PC-9 (cell line): Measurements from ENCODE around the gene LNX1. TPM values are rescaled to one million over a fixed set of nuclear protein-coding genes. Genes with fewer than 3 reads are reported as not detected.

ENCODE experiments used
- BruUV-seq: library from RNA; stranded (reverse); fragments of 400-500 nt; replicated peaks from 2 replicates; lab custom pipeline; 2021; lab: Mats Ljungman, UMichigan
- CTCF ChIA-PET: fragments of 300-600 bp; sonication (Branson Sonifier 250); formaldehyde crosslinking; loops from one replicate; lab custom pipeline; 2022; ENCODE audit warnings: antibody characterized with exemption; lab: Charles Lee
- POLR2A ChIA-PET: fragments of 300-600 bp; sonication (Branson Sonifier 250); formaldehyde crosslinking; loops from one replicate; lab custom pipeline; 2022; ENCODE audit warnings: antibody characterized with exemption; ENCODE audit not compliant: unreplicated experiment; lab: Charles Lee
- DNase-seq, 2 experiments: peaks; one replicate each; pipeline versions ENCODE4 v3.0.0 to v3.0.0-alpha.2; 2015 to 2022; ENCODE audit warnings: mixed read lengths in 1 of 2
- H2AFZ ChIP-seq: fragments of 200-600 bp; sonication (generic); 2 replicates; pipeline ENCODE4 v1.8.1; 2017; ENCODE audit warnings: antibody characterized with exemption
- H3F3A ChIP-seq: fragments of 200-600 bp; sonication (generic); 2 replicates; pipeline ENCODE4 v1.8.1; 2017; ENCODE audit warnings: antibody characterized with exemption, mild to moderate bottlenecking, low read depth; ENCODE audit not compliant: insufficient read depth
- H3K27ac ChIP-seq: fragments of 200-600 bp; sonication (generic); 2 replicates; pipeline ENCODE4 v1.6.1; 2016; ENCODE audit warnings: mixed run types
- H3K27me3 ChIP-seq: fragments of 200-600 bp; sonication (generic); 2 replicates; pipeline ENCODE4 v1.6.1; 2016; ENCODE audit warnings: low read depth, mixed run types; ENCODE audit not compliant: insufficient read depth
- H3K36me3 ChIP-seq: fragments of 200-600 bp; sonication (generic); 2 replicates; pipeline ENCODE4 v1.6.1; 2016; ENCODE audit warnings: low read depth, mixed run types
- H3K4me1 ChIP-seq: fragments of 200-600 bp; sonication (generic); replicated peaks from 2 replicates; pipeline ENCODE4 v1.6.1; 2016; ENCODE audit warnings: mixed run types; ENCODE audit not compliant: insufficient read depth
- H3K4me2 ChIP-seq: fragments of 200-600 bp; sonication (generic); 2 replicates; pipeline ENCODE4 v1.6.1; 2017; ENCODE audit warnings: mixed run types
- H3K4me3 ChIP-seq: fragments of 200-600 bp; sonication (generic); 2 replicates; pipeline ENCODE4 v1.6.1; 2016; ENCODE audit warnings: mixed run types
- H3K79me2 ChIP-seq: fragments of 200-600 bp; sonication (generic); 2 replicates; pipeline ENCODE4 v1.6.1; 2017; ENCODE audit warnings: low read depth, mixed run types
- H3K9me2 ChIP-seq: fragments of 200-600 bp; sonication (generic); 2 replicates; pipeline ENCODE4 v1.8.1; 2017; ENCODE audit warnings: mild to moderate bottlenecking; ENCODE audit not compliant: insufficient read depth
- H3K9me3 ChIP-seq: fragments of 200-600 bp; sonication (generic); 2 replicates; pipeline ENCODE4 v1.8.1; 2016; ENCODE audit warnings: low read depth; ENCODE audit not compliant: insufficient read depth
- H4K20me1 ChIP-seq: fragments of 200-600 bp; sonication (generic); 2 replicates; pipeline ENCODE4 v1.8.1; 2017; ENCODE audit not compliant: insufficient read depth
- EZH2 ChIP-seq: fragments of 200-600 bp; sonication (generic); IDR thresholded peaks from 2 replicates; pipeline ENCODE4 v1.8.0; 2017; ENCODE audit warnings: antibody characterized with exemption, low read depth
- intact Hi-C: fragments of 100-400 bp; cut with micrococcal nuclease; formaldehyde crosslinking; loops from one replicate; pipeline ENCODE4 v1.10.0; 2022; ENCODE audit not compliant: unreplicated experiment
- total RNA-seq: library from RNA; stranded (reverse); gene quantifications from 2 replicates; pipeline ENCODE4 v1.2.3, GENCODE V29; 2021
- TF ChIP-seq, protein P1 (sequence below): fragments of 200-600 bp; sonication (generic); conservative IDR thresholded peaks from 2 replicates; pipeline ENCODE4 v1.6.1; 2017; ENCODE audit warnings: mixed run types, antibody characterized with exemption, mild to moderate bottlenecking, moderate library complexity

Gene LNX1
- total RNA-seq, 1 experiment from 2014 or later: 3.4 TPM

DNA sequence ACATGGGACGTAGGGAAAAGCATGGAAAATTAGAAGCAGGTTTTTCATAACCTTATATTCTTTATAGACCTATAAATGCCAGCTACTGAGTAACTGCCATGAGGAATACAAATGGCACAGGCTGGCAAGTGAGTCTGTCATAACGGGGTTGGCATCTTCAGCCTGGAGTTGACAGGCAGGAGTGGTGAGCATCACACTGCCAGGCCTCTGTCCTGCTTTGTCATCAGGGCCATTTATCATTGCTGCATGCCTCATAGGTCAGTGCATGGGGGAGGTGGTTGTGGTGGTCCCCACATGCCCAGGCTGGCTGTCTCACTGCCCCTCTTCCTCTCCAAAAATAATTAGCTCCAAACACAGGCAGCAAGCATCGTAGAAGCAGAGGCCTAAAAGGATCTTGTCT, 72.5 kb downstream of the LNX1 start:
- no peak overlapping the region for H3K4me3 ChIP-seq
- H3K27me3 ChIP-seq: no peaks in the 10 kb centered on the region
- no peaks in the 10 kb centered on the region for H3F3A ChIP-seq
- H3K9me3 ChIP-seq: no peaks in the 10 kb centered on the region
- TF ChIP-seq, protein P1, sequence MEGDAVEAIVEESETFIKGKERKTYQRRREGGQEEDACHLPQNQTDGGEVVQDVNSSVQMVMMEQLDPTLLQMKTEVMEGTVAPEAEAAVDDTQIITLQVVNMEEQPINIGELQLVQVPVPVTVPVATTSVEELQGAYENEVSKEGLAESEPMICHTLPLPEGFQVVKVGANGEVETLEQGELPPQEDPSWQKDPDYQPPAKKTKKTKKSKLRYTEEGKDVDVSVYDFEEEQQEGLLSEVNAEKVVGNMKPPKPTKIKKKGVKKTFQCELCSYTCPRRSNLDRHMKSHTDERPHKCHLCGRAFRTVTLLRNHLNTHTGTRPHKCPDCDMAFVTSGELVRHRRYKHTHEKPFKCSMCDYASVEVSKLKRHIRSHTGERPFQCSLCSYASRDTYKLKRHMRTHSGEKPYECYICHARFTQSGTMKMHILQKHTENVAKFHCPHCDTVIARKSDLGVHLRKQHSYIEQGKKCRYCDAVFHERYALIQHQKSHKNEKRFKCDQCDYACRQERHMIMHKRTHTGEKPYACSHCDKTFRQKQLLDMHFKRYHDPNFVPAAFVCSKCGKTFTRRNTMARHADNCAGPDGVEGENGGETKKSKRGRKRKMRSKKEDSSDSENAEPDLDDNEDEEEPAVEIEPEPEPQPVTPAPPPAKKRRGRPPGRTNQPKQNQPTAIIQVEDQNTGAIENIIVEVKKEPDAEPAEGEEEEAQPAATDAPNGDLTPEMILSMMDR: no peak
- TF ChIP-seq EZH2: no peak
- H2AFZ ChIP-seq: no peak overlapping the region
- intact Hi-C loops: no loop called here
- H3K4me2 ChIP-seq: no peak overlapping the region
- H4K20me1 ChIP-seq: no peaks in the 10 kb centered on the region
- no peaks in the 10 kb centered on the region for H3K79me2 ChIP-seq
- POLR2A ChIA-PET: no interaction called here
- H3K27ac ChIP-seq: no peak overlapping the region
- H3K36me3 ChIP-seq: no peaks in the 10 kb centered on the region
- no peaks in the 10 kb centered on the region for H3K9me2 ChIP-seq
- H3K4me1 ChIP-seq: no peaks in the 10 kb centered on the region
- no peak for DNase-seq
- CTCF ChIA-PET: no interaction called here
- no TSS peak for BruUV-seq

DNA sequence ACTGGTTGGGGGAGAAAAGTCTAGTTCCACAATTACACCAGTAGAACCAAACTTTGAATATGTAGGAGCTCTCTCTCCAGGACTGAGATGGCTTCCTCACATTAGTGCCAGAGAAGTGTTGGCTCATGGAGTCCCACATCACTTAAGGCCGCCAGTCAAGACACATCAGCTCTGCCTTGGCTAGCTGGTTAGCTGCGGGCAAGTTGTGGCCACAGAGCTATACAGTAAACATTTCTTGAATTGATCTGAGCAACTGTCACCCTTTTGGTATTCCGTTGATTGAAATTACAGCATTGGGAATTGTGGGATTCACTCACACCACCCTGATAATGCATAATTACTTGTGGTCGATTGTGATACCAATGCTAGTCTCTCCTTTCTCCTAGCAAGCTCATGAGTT, 76.2 kb downstream of the LNX1 start:
- H3K4me1 ChIP-seq: no peaks in the 10 kb centered on the region
- H3K36me3 ChIP-seq: no peaks in the 10 kb centered on the region
- H3K4me2 ChIP-seq: no peak overlapping the region
- intact Hi-C loops: no loop called here
- no peaks in the 10 kb centered on the region for H3F3A ChIP-seq
- TF ChIP-seq EZH2: no peak
- TF ChIP-seq, protein P1: no peak
- H3K9me3 ChIP-seq: no peaks in the 10 kb centered on the region
- no peak overlapping the region for H3K4me3 ChIP-seq
- no peaks in the 10 kb centered on the region for H3K79me2 ChIP-seq
- CTCF ChIA-PET: no interaction called here
- no TSS peak for BruUV-seq
- H3K27ac ChIP-seq: no peak overlapping the region
- no peaks in the 10 kb centered on the region for H3K27me3 ChIP-seq
- POLR2A ChIA-PET: no interaction called here
- no peak overlapping the region for H2AFZ ChIP-seq
- no peaks in the 10 kb centered on the region for H4K20me1 ChIP-seq
- H3K9me2 ChIP-seq: no peaks in the 10 kb centered on the region
- DNase-seq: no peak

DNA sequence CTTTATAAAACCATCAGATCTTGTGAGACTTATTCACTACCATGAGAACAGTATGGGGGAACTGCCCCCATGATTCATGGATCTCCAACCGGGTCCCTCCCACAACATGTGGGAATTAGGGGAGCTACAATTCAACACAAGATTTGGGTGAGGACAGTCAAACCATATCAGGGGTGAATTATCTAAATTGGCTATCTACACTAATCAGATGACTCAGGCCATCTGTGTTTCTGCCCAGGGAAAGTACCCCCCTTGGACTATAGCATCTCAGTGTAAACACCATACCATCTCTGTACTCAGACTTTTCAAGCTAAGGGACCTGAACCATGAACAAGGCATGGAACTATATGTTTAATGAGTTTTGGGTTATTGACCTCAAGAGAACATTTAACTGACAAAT, 76.8 kb downstream of the LNX1 start:
- Histone ChIP-seq H4K20me1 (no peaks in the 10 kb centered on the region), H3K9me2 (no peaks in the 10 kb centered on the region), H3K27ac (no peak overlapping the region), H3K4me2 (no peak overlapping the region), H3K9me3 (no peaks in the 10 kb centered on the region), H3K27me3 (no peaks in the 10 kb centered on the region), H3F3A (no peaks in the 10 kb centered on the region), H3K36me3 (no peaks in the 10 kb centered on the region), H3K4me1 (no peaks in the 10 kb centered on the region), H3K4me3 (no peak overlapping the region), H2AFZ (no peak overlapping the region), H3K79me2 (no peaks in the 10 kb centered on the region)
- ChIA-PET CTCF (no interaction called here), POLR2A (no interaction called here)
- intact Hi-C loops: no loop called here
- no TSS peak for BruUV-seq
- DNase-seq: no peak
- TF ChIP-seq, protein P1: no peak
- no peak for TF ChIP-seq EZH2
